NCI-H2196 treated with DMSO at 0.1 percent for 48 hours (cell line): ENCODE data around the gene DDAH1.
"Not testable (repeated sequence)": the region's sequence is repeated elsewhere in the genome, so short reads cannot be mapped to it uniquely, and the experiment has no call there.

Experiments used
- DNase-seq: peaks from one replicate; lab custom pipeline; 2025; ENCODE audit not compliant: unreplicated experiment; lab: John Stamatoyannopoulos, UW

DDAH1 gene

DNA sequence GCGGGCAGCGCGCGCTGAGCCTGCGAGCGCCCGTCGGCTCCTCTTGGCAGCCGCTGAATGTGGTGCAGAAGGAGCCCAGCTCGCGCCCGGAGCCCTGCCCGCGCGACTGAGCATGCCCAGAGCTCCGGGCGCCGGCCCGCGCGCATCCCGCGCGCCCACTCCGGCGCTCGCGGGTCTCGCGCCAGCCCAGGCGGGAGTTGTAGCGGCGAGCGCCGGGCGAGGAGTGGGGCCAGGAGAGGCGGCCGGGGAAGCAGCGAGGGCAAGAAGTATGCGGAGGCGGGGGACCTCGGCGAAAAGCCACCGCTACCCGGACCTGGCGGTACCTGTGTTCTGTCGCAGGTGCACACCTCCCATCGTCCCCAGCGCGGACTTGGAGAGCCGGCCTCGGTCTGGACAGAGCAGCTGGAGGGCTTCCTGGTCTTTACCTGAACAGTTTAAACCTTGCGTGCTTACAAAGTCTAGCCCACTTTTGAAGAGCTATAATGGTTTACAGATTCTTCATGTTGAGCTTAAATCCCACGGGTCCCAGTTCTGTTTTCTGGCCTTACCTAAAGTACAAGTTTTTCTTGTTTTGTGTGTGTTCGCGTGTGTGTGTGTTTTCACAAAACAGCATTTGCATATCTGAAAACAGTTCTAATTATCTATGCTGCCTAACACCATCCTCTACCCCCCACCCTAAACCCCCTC lies at the start of gene DDAH1:
TSS of gene DDAH1 (minus strand) at position 61 of the 687 bp plus-strand sequence. CDS start 114 bp downstream, outside the sequence.
- peak; percentile 48 for DNase-seq

DNA sequence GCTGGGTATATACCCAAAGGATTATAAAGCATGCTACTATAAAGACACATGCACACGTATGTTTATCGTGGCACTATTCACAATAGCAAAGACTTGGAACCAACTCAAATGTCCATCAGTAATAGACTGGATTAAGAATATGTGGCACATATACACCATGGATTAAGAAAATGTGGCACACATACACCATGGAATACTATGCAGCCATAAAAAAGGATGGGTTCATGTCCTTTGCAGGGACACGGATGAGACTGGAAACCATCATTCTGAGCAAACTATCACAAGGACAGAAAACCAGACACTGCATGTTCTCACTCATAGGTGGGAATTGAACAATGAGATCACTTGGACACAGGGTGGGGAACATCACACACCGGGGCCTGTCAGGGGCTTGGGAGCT lies 49.0 kb upstream of the DDAH1 start:
- not testable (repeated sequence) for DNase-seq

GRCh38 chr1:85504417-85504816 lies 39.5 kb upstream of the DDAH1 start:
- DNase-seq, result no peak

DNA sequence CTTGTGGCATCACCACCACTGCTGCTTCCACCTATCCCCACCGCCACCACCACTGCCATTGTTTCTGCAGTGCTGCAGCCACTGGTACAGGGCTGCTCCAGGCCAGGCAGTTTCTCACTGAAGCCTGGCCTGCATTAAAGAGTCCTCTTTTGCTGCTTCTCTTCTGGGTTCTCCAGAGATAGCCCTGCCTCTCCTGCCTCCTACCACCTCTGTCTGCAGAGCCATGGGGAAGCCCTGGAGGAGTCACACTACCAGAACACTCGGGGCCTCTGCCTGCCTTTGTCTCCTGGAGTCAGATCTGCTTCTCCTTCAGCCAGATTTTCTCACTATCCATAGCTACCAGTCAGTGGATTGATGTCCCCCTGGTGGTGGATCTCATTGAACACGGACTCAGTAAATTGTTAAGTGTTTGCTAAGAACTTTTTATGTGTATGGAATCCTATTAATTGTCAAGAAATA lies 37.7 kb upstream of the DDAH1 start:
- DNase-seq, result no peak

GRCh38 chr1:85502171-85502570 lies 37.2 kb upstream of the DDAH1 start:
- DNase-seq, result no peak

- no peak for DNase-seq
Measured at GRCh38 chr1:85501355-85501898, 36.5 kb upstream of the DDAH1 start.

GRCh38 chr1:85496941-85497582 lies 32.1 kb upstream of the DDAH1 start:
- no peak for DNase-seq

DNA sequence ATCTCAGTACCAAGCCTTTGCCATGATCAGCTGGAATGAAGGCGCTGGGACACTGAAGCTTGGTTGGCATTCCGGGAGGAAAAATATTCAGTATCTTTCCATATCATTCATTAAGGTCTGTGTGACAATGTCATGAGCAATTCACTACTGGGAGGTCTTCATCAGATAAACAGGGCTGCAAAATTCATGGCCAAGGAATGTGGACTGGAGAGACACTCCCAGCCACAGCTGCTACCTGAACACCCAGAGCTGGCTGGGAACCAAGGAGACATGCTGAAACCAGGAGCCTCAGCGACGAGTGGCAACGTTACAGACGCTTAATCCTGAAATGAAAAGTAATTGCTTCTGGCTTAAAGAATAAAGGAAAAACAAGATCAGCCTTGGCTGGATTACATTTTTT lies 30.6 kb upstream of the DDAH1 start:
- no peak for DNase-seq

DNA sequence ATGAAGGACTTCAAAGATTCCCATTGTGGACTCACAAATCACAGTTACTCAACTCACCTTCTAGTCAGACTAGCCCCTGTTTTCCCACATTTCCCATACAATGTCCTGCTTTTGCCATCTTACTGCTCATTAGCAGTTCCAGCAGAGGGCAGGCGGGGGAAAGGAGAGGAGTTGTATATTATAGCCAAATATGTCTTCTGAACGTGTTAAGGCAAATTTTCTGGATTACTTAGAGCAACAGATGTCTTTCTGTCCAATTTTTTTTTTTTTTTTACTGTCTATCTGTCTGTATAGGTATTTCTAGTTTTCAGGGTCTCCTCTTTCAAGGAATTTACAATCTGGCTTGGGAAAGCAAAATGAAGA lies 29.9 kb upstream of the DDAH1 start:
- no peak for DNase-seq

- DNase-seq, result peak; percentile 70
Measured at GRCh38 chr1:85494074-85494903, 29.3 kb upstream of the DDAH1 start.

DNA sequence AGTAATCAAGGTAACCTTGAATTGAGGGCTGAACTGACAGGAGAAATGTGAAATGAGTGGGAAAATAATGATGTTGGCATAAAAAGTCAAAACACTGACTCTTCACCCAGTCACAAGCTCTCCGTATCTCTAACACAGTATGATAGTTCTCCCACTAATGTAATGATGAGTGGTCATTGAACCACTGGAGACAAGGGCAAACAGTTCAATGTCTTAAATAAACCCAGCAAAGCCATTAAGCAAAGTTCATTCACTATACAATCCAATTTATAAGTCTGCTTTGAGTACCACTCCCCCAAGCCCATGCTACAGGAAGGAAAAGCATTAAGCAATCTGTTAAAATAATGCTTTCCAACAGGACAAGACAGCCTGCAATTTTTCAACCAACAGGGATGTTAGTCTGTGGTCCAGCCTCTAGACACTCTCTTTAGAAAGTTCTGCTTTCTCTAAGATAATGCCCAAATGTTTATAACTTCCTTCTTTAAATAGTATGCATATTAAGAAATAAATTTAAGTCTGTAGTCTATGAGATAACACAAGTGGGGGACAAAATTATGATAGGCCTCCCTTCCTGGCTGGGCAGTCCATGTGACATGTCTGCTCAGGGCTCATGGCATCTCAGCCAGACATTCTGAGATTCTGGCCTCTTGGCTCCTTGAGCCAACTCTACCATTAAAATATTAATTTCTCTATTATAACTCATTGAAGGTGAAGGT lies 25.5 kb upstream of the DDAH1 start:
- no peak for DNase-seq

GRCh38 chr1:85488126-85488525 lies 23.2 kb upstream of the DDAH1 start:
- DNase-seq, result no peak

DNA sequence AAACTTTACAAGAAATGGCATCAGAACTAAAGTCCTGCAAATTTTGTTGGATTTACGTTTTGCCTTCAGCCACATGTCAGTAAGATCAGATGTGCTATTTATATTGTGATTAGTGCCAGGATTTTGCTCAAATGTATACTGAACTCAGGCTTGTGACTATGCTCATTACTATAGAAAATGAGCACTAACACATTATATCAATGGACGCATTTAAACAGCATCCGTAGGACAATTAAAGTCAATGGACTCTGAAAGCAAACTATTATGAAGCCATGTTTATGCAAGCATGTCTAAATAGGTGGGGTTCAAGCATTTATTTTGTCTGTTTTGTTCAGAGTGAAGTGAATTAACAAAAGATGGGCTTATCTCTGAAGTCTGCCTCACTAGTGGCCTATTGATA lies 20.6 kb upstream of the DDAH1 start:
- DNase-seq, result no peak

GRCh38 chr1:85484716-85485115 lies 19.8 kb upstream of the DDAH1 start:
- no peak for DNase-seq

DNA sequence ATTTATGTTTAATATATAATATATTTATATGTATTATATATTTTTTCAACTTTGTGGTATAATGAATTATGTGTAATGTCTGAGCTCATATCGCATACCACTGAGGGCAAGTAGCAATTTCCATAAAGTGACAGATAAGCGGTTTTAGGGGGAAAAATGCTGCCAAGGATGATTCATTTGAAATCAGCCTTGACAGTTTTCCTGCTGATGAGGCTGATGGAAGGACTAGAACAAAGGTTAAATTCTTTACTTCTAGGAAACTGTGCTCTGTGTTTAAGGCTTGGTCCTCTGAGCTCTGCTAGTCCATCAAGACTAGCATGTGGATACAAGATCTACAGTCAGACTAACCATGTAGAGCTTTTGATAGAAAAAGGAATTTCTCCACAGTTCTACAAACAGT lies 19.3 kb upstream of the DDAH1 start:
- no peak for DNase-seq

DNA sequence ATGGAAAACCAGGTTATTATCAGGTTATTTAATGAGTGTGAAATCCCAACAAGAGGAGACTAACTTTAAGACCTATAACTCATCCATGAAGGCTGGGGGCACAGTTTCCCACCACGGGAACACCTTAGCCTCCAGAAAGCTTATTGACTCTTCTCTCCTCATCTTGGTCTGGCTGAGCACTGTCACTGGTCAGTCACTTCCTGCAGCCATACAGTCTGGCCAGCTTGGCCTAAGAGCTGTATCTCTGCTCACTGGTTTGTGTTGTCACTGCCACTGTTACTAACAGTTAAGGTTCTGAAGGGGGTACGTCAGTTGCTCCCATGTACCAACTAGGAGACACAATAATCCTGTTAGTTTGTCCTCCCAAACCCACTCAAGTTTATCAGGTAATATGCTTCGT lies 16.7 kb upstream of the DDAH1 start:
- no peak for DNase-seq

DNA sequence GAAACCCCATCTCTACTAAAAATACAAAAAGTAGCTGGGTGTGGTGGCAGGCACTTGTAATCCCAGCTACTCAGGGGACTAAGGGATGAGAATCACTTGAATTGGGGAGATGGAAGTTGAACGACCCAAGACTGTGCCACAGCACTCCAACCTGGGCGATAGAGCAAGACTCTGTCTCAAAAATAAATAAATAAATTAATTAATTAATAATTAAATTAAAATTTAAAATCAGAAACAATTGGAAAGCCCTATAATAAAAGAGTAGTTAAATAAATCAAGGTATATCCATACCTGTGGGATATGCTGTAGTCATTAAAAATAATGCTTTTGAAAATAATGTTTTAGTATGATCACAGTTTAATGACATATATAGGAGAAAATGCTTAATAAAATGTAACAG lies 15.6 kb upstream of the DDAH1 start:
- DNase-seq, result no peak

GRCh38 chr1:85479491-85479890 lies 14.5 kb upstream of the DDAH1 start:
- no peak for DNase-seq

DNA sequence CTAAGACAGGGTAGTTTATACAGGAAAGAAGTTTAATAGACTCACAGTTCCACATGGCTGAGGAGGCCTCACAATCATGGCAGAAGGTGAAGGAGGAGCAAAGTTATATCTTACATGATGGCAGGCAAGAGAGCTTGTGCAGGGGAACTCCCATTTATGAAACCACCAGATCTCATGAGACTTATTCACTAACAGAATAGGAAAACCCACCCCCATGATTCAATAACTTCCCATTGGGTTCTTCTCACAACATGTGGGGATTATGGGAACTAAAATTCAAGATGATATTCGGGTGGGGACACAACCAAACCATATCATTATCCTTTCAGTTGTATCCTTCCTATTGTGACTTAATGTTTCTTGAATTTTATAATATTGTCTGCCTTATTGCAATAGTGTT lies 13.4 kb upstream of the DDAH1 start:
- DNase-seq, result no peak

- DNase-seq, result no peak
Measured at GRCh38 chr1:85475055-85475454, 10.1 kb upstream of the DDAH1 start.

- DNase-seq, result no peak
Measured at GRCh38 chr1:85473390-85473789, 8.4 kb upstream of the DDAH1 start.
